ENCODE measurements around the gene AKR7A3. TPM values are rescaled to one million over a fixed set of nuclear protein-coding genes. Genes with fewer than 3 reads are reported as not detected.
"Not testable (repeated sequence)": the region's sequence is repeated elsewhere in the genome, so short reads cannot be mapped to it uniquely, and the experiment has no call there.

The AKR7A3 gene
- polyA plus RNA-seq, 1 experiment, result 0.19 TPM

GRCh38 chr1:19307794-19308508 lies 19.4 kb upstream of the AKR7A3 start:
- Histone ChIP-seq H3K27me3 (ENCODE audit: control insufficient read depth, insufficient read depth, low read length) (no peaks in the 10 kb centered on the region), H3K9me3 (ENCODE audit: control insufficient read depth, insufficient read depth, low read length) (no peaks in the 10 kb centered on the region; the same call in 1 of the 2 replicates), H3K27ac (ENCODE audit: low read depth, low read length) (no peak overlapping the region), H3K4me3 (ENCODE audit: low read depth, low read length) (no peak overlapping the region)
- DNase-seq (ENCODE audit: low read depth, low spot score), result no peak
- ChIA-PET CTCF (no interaction called here), POLR2A (no interaction called here)
- TF ChIP-seq, protein P1, sequence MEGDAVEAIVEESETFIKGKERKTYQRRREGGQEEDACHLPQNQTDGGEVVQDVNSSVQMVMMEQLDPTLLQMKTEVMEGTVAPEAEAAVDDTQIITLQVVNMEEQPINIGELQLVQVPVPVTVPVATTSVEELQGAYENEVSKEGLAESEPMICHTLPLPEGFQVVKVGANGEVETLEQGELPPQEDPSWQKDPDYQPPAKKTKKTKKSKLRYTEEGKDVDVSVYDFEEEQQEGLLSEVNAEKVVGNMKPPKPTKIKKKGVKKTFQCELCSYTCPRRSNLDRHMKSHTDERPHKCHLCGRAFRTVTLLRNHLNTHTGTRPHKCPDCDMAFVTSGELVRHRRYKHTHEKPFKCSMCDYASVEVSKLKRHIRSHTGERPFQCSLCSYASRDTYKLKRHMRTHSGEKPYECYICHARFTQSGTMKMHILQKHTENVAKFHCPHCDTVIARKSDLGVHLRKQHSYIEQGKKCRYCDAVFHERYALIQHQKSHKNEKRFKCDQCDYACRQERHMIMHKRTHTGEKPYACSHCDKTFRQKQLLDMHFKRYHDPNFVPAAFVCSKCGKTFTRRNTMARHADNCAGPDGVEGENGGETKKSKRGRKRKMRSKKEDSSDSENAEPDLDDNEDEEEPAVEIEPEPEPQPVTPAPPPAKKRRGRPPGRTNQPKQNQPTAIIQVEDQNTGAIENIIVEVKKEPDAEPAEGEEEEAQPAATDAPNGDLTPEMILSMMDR (IDR thresholded peaks at IDR 0.05; ENCODE audit: low read depth, low read length), result no peak

DNA sequence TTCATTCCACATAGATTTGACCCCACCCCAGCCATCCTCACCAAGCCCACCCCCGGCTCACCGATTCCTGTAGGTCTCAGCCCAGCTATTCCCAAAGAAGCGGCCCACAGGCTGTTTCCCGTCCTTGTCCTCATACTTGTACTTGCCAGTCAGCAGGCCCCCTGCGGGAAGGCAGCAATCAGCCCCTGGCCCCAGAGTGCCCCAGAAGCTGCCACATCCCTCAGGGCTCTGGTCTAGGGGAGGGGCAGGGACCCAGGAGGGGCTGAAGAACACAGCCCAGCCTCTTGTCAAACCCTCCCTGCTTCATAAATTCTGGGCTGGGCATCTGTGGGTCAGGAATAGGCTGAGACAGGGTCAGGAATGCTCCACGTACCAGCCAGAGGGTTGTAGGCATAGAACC lies 18.4 kb upstream of the AKR7A3 start:
- TF ChIP-seq, protein P1 (IDR thresholded peaks at IDR 0.05; ENCODE audit: low read depth, low read length), result no peak
- H3K4me3 ChIP-seq (ENCODE audit: low read depth, low read length), result no peak overlapping the region
- DNase-seq (ENCODE audit: low read depth, low spot score), result no peak
- no peaks in the 10 kb centered on the region for H3K27me3 ChIP-seq (ENCODE audit: control insufficient read depth, insufficient read depth, low read length)
- no peaks in the 10 kb centered on the region; the same call in 1 of the 2 replicates for H3K9me3 ChIP-seq (ENCODE audit: control insufficient read depth, insufficient read depth, low read length)
- ChIA-PET POLR2A (no interaction called here), CTCF (no interaction called here)
- H3K27ac ChIP-seq (ENCODE audit: low read depth, low read length), result no peak overlapping the region

GRCh38 chr1:19305880-19306279 lies 17.3 kb upstream of the AKR7A3 start:
- TF ChIP-seq, protein P1 (IDR thresholded peaks at IDR 0.05; ENCODE audit: low read depth, low read length), result no peak
- POLR2A ChIA-PET, result no interaction called here
- CTCF ChIA-PET, result interaction anchor here (0.5 kb wide), 1 partner anchor 11 kb away, joined by 7 read pairs; no protein-coding TSS in a partner anchor
- Histone ChIP-seq H3K4me3 (ENCODE audit: low read depth, low read length) (no peak overlapping the region), H3K9me3 (ENCODE audit: control insufficient read depth, insufficient read depth, low read length) (no peaks in the 10 kb centered on the region), H3K27ac (ENCODE audit: low read depth, low read length) (no peak overlapping the region), H3K27me3 (ENCODE audit: control insufficient read depth, insufficient read depth, low read length) (no peaks in the 10 kb centered on the region)
- no peak for DNase-seq (ENCODE audit: low read depth, low spot score)

- DNase-seq (ENCODE audit: low read depth, low spot score); CTCF ChIA-PET; H3K9me3 ChIP-seq (ENCODE audit: control insufficient read depth, insufficient read depth, low read length); H3K27me3 ChIP-seq (ENCODE audit: control insufficient read depth, insufficient read depth, low read length); H3K4me3 ChIP-seq (ENCODE audit: low read depth, low read length); H3K27ac ChIP-seq (ENCODE audit: low read depth, low read length): not testable (repeated sequence)
- POLR2A ChIA-PET, result interaction anchor here (0.5 to 0.7 kb wide), 2 partner anchors 12 to 347 kb away, joined by 4 to 5 read pairs; no protein-coding TSS in a partner anchor
Measured at GRCh38 chr1:19304081-19304480, 15.5 kb upstream of the AKR7A3 start.

DNA sequence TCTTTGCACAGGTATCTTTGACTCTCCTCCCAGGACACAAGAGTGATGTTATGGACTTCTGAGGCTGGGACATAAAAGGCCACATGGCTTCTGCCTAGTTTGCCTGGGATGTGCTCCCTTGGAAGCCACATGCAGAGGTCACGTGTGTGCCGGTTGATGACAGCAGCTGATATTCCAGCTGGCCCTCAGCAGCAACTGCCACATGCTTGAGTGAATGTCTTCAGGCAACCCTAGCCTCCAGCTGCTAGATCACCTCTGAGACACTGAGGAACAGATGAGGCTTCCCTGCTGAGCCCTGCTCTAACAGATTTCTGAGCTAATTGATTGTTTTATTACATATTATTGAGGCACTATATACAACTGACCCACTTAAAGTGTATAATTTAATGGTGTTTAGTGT lies 11.6 kb upstream of the AKR7A3 start:
- Histone ChIP-seq H3K9me3 (ENCODE audit: control insufficient read depth, insufficient read depth, low read length) (peaks cover 7% of the 10 kb centered on the region), H3K4me3 (ENCODE audit: low read depth, low read length) (no peak overlapping the region), H3K27me3 (ENCODE audit: control insufficient read depth, insufficient read depth, low read length) (no peaks in the 10 kb centered on the region), H3K27ac (ENCODE audit: low read depth, low read length) (no peak overlapping the region)
- POLR2A ChIA-PET, result no interaction called here
- CTCF ChIA-PET, result no interaction called here
- TF ChIP-seq, protein P1 (IDR thresholded peaks at IDR 0.05; ENCODE audit: low read depth, low read length), result no peak
- DNase-seq (ENCODE audit: low read depth, low spot score), result no peak

Measured in AG04450 (cell line).